Ammon's horn (tissue), 1 donor: Measurements from ENCODE around the gene CTAGE9.
"Not testable (repeated sequence)": the region's sequence is repeated elsewhere in the genome, so short reads cannot be mapped to it uniquely, and the experiment has no call there.

Experiments
- DNase-seq: peaks from one replicate; pipeline ENCODE4 v3.0.0-alpha.2; 2016; ENCODE audit warnings: low spot score

The CTAGE9 gene, protein sequence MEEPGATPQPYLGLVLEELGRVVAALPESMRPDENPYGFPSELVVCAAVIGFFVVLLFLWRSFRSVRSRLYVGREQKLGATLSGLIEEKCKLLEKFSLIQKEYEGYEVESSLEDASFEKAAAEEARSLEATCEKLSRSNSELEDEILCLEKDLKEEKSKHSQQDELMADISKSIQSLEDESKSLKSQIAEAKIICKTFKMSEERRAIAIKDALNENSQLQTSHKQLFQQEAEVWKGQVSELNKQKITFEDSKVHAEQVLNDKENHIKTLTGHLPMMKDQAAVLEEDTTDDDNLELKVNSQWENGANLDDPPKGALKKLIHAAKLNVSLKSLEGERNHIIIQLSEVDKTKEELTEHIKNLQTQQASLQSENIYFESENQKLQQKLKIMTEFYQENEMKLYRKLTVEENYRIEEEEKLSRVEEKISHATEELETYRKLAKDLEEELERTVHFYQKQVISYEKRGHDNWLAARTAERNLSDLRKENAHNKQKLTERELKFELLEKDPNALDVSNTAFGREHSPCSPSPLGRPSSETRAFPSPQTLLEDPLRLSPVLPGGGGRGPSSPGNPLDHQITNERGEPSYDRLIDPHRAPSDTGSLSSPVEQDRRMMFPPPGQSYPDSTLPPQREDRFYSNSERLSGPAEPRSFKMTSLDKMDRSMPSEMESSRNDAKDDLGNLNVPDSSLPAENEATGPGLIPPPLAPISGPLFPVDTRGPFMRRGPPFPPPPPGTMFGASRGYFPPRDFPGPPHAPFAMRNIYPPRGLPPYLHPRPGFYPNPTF

DNA sequence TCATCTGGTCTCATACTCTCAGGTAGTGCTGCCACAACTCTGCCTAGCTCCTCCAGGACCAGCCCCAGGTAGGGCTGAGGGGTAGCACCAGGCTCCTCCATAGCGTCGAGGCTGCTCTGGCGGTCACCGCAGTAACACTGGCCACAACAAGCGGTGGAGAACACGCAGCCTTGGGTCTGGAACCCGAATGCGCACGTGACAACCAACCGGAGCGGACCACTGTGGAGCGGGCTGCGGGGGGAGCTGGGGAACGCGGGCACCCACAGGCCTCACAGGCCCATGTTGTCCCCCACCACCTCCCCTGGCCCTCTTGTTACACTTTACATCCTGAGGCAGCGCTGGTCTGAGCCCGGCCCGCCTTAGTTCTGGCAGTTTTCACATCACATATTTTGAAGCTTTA lies at the start of gene CTAGE9:
Gene CTAGE9 (minus strand): TSS at position 101 of the 400 bp plus-strand sequence. CDS start 0 bp downstream, at position 101.
- DNase-seq = not testable (repeated sequence)

DNA sequence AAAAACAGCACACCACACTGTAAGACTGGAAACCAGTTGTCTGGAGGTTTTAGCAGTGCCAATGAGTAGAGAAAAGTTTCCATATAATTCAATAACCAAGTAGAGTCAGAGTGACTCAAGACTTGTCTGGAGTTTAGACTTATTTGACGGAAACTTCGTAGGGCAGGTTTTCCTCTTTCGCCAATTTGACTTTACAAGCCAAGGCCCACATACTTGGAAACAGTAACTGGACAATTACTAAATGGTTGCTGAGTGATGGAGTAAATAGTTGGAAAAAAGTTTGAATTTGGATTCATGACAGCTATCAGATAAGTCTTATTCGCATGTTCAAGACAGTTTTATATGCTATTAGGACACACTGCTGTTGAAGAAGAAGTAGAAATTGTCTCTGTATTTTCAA lies 48.1 kb upstream of the CTAGE9 start:
- DNase-seq = no peak

DNA sequence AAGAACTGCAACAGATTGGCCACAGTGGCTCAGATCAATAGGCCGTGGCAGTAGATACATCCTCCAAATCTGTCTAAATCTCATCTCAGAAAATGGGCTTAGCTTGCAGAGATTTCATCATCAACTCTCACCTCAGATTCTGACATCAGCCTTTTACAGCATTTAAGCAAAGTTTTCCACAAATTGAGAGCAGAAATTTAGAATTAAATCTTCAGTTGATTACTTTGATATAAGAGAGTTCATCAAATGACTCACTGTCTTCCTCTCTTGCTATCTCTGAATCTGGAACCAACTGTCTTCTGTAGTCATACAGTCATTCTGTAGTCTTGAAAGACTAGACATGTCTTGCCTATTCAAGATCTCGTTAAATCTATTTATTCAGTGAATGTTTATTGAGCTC lies 45.2 kb upstream of the CTAGE9 start:
- no peak for DNase-seq

DNA sequence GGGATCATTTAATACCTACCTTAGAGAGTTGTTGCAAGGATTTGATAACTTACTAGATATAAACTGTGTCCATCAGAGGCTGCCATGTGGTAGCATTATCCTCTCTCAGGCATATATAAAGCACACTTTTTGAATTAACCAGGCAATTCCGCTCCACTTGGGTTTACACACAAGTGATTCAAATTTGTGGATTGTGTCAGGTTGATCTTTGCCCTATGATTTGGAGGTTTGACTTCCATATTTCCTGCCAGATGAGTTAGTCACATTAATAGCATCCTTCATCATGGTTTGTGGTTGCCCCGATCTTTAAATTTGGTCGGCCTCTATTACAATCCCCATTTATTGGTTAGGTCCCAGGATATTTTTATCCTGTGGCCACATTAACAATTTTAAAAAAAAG lies 44.8 kb upstream of the CTAGE9 start:
- no peak for DNase-seq

DNA sequence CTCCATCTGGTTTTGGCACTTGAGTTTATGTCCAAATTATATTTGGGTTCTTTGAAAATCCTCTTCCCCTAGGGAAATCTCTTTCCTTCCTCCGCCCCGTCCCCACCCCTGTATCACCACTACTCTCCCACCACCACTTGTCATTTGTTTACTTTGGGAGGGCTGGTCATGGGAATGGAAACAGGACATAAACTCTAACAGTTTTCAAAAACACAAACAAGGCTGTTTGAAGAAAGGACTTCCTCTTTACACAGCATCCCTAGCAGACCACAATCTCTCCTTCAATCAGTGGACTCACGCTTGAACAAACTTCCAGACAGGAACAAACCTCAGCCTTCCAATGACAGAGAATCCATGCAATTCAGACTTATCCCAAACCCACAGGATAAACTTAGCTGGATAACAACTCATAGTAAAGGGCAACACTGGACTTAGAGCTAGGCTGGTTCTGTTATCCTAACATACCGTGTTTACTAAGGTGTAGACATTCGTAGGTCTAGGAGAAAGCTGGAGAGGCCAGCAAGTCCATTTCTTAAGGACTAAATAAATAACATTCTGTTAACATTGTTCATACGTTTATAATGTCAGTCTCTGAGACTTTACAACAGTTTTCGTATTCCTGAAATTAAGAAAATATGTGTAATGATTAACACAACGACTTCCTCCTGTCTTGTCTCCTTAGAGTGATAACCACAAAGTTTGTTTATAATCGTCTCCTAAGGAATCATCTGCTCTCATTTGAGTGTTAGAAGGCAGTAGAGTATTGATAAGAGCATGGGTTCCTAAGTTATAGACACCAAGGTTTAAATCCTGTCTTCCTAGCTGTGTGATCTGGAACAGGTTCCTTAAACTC lies 44.1 kb upstream of the CTAGE9 start:
- DNase-seq = no peak

DNA sequence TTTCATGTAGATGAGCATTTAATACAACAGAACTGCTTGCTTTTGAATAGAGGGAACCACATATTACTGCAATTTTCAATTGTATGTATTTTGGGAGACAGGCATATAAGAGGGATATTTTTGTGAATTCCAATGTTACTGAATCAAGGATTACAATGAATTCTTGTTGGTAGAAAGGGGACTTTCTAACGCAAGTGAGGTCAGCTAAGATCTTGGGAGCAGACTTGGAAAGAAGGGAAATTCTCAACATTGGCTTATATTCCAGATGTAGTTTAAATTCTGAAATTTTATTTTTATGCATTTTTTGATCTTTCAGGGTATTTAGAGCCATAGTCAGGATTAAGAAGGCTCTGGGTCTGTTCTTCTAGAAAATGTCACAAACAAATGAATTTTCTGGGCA lies 43.3 kb upstream of the CTAGE9 start:
- DNase-seq = no peak

DNA sequence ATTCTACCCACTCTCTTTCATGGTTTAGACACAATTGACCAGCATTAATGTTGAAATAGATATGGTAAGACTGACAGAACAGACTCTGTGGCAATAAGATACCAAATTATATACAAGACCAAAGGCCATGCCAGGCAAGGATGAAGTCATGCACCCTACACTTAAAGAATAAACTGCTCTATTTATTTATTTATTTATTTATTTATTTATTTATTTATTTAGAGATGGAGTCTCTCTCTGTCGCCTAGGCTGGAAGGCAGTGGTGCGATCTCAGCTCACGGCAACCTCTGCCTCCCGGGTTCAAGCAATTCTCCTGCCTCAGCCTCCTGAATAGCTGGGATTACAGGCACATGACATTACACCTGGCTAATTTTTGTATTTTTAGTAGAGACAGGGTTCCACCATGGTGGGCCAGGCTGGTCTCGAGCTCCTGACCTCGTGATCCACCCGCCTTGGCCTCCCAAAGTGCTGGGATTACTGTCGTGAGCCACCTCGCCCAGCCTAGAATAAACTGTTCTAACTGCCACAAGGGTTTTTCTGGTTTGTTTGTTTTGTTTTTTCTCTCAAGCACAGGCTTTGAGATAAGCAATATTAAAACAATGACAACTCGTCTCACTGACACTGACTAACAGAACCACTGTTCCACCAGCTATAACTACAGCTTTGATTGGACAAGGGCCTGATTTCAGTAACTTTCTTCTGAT lies 40.3 kb upstream of the CTAGE9 start:
- not testable (repeated sequence) for DNase-seq

DNA sequence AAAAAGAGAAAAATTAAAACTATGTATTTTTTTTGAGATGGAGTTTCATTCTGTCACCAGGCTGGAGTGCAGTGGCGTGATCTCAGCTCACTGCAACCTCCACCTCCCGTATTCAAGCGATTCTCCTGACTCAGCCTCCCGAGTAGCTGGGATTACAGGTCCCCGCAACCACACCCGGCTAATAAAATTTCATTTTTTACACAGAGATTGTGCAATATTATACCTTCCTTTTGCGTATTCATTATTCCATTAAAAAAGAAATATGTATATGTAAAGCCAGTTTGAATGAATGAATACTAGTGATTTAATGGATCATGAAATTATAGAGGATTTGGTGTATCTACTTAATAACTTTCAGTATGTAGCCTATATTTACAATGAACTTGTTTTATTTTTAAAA lies 38.2 kb upstream of the CTAGE9 start:
- DNase-seq = no peak

DNA sequence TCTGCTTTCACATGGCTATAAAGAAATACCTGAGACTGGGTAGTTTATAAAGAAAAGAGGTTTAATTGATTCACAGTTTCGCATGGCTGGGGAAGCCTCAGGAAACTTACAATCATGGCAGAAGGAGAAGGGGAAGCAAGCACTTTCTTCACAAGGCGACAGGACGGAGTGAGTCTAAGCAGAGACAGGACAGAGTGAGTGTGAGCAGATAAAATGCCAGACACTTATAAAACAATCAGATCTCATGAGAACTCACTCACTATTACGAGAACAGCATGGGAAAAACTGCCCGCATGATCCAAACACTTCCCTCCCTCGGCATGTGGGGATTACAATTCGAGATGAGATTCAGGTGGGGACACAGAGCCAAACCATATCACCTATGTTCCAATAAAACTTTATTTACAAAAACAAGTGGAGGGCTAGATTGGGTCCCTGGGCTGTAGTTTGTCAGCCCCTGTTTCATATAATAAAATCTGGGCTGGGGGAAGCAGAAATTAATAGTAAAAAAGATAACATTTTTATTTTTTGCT lies 37.1 kb upstream of the CTAGE9 start:
- no peak for DNase-seq

DNA sequence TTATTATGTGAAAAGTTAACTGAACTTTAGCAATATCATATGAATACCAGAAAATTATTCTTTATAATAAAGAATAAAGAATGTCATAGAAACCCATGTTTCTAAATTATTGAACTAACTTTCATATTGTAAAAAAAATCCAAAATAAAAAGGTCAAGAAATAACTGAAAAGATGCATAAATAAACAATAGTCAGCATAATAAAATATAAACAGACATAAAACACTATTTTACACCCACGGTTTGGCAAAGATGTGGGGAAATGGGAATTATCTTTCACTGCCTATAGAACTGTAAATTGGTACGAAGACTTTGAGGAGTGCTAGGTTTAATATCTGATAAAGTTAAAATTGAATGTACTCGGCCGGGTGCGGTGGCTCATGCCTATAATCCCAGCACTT lies 34.7 kb upstream of the CTAGE9 start:
- no peak for DNase-seq

DNA sequence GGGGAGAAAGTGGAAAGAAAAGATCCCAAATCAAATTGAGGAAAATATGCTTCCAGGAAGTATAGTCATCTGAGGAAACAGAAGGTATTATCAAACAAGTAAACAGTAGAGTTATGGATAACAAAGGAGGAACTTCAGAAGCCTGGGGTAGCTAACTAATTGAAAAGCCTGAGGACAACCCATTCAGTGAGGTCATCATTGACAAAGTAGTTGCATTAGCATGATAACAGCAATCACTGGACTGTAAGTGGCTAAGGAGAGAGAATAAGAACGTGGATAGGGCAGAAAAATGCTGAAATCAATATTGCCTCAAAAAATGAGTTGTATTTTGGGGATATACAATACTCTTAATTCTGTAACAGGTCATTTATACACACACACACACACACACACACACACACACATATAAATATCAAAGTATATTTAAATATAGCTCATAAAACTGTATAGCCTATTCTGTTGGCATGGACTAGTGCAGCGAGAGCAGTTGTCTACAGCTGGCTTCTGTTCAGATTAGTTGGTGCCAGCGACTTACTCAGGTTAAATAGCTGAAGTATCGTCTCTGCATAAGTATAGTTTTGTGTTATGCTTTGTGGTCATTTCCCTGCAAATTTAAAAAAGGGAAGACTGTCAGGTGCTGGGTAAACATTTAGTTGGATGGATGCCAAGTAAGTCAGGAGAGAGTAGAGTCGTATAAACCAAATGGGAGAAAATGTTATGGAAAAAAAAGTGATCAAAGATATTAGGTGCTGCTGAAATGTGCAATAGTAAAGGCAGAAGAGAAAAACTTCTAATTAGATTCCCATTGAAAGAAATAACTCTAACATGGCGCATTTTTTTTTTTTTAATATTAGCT lies 33.8 kb upstream of the CTAGE9 start:
- DNase-seq = no peak

DNA sequence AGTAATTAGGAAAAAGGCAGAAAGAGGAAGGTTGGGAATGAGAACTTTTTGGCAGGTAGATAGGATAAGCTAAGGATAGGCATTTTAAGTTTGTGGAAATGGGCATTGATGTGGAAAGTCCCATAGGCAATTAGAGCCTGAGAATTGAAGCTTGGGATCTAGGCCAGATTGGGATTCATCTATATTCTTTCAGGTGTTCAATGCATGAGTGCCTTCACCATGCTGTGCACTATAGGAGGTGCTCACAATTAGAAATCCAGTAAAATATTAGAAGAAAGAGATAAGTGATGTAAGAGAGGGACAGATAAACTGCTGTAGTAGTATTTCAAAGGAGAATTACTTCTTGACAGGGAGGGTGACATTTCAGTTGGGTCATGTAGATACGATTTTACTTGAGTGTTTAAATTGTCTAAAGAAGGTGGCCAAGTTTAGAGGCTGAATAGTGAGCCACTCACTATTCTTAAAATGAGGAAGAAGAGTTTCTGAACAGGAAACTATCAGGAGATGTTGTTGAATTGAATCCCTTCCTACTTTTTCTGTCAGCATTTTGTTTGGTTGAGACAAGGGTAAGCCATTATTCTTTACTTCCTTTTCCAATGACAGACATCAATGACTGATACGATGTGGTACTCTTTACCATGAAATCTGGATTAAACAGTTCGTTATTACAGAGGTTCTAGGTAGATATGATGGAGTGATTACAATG lies 31.0 kb upstream of the CTAGE9 start:
- peak; percentile 10 for DNase-seq

DNA sequence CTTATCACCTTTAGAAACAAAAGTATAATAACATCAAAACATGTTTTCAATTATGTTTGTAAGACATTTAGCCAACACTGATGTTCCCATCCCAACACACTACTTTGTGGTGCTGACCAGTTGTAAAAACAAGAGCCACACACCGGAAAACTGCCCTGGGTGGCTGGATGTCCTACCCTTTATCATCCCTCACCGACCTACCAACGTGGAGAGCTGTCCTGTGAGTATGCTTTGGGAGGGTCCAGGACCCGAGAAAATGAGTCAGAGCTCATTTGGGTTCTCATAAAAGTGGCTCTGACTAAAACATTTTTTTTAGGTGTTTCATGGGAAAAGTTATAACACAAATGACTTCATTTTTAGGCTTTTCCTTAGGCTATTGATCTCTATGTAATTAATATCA lies 29.3 kb upstream of the CTAGE9 start:
- DNase-seq = no peak

DNA sequence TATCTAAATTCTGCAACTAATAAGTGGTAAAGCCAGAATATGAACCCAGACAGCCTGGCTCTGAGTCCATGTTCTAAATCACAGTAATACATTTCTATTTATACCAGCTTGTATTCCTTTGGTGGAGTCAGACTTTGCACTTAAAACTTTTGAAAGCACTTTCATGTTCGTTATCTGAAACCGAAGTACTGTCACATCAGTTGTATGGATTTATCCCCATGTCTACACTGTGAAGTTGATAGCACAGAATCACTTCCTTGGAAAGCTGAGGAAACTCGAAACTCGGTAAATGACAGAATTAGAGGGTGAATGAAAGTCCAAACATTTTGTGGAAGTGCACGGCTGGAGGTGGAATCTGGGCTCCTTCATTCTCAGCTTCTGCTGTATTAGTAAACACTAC lies 28.3 kb upstream of the CTAGE9 start:
- DNase-seq = no peak

DNA sequence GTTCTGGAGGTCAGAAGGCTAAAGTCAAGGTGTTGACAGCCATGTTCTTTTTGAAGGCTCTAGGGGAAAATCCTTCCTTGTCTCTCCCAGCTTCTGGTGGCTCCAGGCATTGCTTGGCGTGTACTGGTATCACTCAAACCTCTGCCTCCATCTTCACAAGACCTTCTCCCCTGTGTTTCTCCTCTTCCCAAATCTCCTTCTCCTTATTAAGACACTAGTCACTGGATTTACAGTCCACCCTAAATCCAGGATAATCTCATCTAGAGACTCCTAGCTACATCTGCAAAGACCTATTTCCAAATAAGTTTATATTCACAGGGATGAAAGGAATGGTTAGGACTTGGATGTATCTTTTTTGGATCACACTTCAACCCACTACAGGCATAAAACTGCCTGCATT lies 26.0 kb upstream of the CTAGE9 start:
- no peak for DNase-seq

DNA sequence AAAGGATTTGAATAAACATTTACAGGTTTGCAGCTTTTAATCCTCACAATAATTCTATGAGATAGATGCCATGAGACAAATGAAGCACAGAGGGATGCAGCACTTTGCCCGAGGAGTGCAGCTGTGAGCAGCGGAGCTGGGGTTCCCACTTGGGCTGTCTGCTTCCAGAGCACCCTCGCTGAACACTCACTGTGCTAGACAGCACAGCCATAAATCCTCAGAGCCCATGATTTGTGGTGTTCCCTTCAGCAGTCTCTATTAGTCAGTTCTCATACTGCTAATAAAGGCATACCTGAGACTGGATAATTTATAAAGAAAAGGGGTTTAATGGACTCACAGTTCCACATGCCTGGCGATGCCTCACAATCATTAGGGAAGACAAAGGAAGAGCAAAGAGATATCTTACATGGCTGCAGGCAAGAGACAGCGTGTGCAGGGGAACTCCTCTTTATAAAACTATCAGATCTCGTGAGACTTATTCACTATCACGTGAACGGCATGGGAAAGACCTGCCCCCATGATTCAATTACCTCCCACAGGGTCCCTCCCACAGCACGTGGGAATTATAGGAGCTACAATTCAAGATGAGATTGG lies 25.3 kb upstream of the CTAGE9 start:
- DNase-seq = no peak

DNA sequence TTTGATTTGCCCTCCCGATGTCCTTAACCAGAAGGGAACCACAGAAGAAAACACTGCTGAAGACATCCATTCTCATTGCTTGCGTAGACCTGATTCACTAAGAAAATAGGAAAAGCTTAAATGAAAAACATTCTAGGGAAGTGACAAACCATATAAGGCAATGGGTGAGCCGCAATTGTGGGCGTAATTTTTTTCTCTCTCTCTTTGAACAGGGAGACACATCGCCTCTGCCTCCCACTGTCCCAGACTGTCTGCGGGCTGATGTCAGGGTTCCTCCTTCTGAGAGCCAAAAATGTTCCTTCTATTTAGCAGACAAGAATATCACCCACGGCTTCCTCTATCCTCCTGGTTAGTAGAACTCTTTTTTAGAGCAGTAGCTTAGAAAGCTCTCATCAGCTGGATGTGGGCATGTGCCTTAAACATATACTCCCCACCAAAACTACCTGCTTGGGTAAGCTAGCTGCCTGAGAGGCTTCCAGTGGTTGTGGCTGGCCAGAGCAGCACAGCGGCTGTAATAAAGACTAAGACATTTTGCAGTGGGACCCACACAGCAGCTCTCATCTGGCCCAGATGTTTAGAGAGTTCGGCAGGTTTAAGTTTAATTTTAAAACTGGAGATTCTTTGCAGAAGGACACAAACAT lies 22.7 kb upstream of the CTAGE9 start:
- DNase-seq = peak; percentile 76

DNA sequence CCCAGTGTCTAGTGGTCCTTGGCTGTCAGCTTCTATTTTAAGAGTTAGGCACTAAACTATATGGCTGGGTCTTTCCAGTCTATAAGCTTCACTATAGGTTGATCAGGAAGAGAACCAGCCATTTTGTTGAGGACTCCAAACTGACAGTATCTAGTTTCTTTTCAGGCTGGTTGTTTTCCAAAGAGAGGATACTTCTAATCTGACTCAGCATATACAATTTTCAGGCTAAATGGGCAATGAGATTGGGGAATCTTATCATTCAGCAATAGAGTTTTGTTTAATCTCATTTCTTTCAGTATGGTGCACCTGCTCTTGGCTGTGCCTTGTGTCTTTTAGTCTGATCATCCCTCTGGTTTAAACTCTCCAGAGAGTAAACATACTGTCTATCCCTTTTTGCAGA lies 20.4 kb upstream of the CTAGE9 start:
- DNase-seq = no peak

DNA sequence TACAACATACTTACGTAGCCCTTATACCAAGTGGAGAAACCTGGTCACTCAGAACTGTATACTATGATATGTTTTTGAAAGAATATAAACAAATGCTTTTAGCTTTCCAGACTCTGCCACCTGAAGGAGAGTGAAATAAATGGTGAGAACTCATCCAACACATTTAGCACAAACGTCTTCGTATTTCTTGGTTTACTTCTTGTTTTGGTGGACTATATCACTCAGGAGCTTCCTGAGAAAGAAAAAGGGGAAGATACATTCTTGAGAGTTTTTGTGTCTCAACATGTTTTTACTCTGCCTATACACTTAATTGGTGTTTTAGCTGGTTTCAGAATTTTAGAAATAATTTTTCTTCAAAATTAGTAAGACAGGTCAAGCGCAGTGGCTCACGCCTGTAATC lies 19.4 kb upstream of the CTAGE9 start:
- DNase-seq = no peak
